Measurements from ENCODE around the gene CMTM5.

- TF ChIP-seq CTCF (IDR thresholded peaks at IDR 0.05): no peak
- no peak for TF ChIP-seq POLR2A (IDR thresholded peaks at IDR 0.05)
- TF ChIP-seq POLR2AphosphoS5 (IDR thresholded peaks at IDR 0.05): no peak
- TF ChIP-seq EP300 (IDR thresholded peaks at IDR 0.05): no peak
Observed at GRCh38 chr14:23402296-23403138, 25.7 kb downstream of the CMTM5 start.
